SKM-1 (cell line): ENCODE data around the gene FHOD3.
A peak's percentile ranks its signal among the peaks of the same experiment; 100 is the strongest.
"Not testable (repeated sequence)": the region's sequence is repeated elsewhere in the genome, so short reads cannot be mapped to it uniquely, and the experiment has no call there.

ENCODE experiments used
- DNase-seq: peaks from one replicate; lab custom pipeline; 2025; ENCODE audit not compliant: unreplicated experiment; lab: John Stamatoyannopoulos, UW

The FHOD3 gene

DNA sequence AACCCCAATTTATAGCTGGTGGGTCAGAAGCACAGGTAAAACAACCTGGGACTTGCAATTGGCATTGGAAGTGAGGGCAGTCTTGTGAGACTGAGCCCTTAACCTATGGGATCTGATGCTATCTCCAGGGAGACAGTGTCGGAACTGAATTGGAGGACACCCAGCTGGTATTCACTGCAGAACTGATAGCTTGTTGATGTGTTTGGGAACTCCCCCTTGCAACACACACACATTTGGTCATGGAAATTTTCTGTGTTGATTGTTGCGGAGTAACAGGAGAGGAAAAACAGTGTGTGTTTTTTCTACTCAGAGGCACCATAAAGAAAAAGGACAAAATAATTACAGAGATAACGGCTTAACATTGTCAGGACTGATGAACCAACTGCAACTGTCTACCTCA is 515.2 kb downstream of the FHOD3 start:
- DNase-seq, result no peak

DNA sequence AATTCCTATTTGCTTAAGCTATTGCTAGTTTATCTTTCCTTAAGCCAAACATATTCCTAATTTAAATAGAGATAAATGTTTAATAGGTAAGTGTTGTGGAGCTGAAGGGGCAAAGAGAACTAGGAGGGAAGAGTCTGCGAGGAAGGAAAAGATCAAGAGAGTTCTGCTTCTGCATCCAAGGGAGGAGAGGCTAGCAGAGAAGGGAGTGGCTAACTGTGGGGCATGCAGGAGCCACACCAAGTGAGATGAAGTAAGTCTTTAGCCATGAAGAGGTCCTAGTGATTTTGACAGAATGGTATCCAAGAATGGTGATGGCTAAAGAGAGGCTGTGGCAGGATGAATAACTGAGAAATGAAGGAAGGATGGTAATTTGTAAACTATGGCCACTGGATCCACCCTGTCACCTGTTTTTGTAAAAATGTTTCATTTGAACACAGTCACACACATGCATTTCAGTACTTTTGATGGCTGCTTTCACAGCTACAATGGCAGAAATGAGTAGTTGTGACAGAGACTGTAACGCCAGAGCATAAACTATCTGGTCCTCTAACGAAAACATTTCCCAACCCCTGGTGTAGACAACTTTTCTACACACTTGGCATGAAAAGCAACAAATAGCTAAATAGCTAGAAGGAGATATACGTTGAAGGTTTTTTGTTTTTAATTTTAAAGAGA is 515.7 kb downstream of the FHOD3 start:
- DNase-seq, result no peak

- no peak for DNase-seq
These were observed 516.3 kb downstream of the FHOD3 start for GRCh38 chr18:36813824-36814223.

DNA sequence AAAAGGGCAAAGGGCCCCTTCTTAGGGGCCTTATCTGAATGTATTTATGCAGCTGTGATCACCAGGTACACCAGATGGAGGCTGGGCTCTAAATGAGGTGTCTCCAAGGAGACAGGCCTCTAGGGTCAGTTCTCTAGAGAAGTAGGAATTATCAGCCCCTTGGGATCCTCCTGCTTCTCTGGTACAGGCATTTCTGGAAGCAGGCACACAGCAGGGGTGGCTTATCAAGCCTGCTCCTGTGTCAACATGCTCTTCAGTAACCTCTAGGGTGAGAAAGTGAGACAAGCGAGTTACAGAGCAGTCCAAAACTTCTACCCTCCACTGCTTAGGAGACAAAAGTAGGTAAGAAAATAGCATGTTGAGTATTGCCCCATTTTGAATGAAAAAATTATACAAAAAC is 517.5 kb downstream of the FHOD3 start:
- DNase-seq, result no peak

DNA sequence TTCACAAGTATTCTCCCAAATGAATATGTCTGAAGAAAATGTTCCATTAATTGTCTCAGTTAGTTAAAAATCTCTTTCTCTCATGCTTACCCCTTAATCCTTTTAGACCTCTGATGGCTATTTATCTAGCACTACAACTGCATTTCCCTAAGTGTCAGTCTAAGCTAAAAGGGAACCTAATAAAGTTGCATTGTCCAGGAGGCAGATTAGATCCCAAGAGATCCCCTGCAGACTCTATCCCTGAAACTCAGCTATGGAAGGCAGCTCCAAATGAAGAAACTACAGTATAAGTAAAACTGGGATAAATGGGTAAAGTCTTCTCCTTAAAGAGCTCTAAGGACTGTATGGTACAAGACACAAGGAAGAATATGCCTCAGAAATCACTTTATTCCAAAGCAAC is 518.6 kb downstream of the FHOD3 start:
- not testable (repeated sequence) for DNase-seq

DNA sequence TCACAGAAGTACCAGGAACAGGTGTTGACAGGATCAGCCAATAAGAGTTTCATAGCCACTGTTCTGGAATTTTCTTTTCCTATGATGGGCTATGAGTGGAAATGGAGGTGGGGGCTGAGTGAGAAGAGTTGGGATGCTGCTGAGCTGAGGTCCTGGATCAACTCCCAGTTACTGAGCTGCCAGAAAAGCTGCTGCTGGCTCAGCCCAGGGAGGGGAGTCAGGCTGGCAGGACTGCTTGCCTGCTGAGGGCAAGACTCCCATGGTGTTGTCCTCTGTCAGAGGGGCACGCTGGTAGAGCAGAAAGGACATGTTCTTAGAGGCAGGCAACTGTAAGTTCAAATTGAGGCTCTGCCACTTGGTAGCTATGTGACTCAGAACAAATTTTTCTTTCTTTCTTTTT is 519.5 kb downstream of the FHOD3 start:
- DNase-seq, result no peak

DNA sequence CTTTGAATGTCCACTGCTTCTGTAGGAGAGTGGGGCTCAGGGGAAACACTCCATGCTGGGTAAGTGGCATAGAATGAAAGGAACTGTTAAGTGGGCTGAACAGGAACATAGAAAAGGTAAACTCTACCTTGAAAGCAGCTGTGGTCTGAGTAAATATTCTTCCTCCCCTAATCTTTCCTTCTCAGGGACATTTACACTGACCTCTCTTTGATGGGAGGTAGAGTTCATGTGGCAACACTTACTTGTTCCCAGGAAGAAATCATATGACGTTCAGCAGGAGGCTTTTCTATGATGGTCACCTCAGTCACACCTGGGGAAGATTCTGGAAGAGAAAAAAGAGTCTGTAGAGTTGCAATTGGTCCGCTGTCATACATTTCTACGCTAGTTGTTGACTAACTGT is 521.1 kb downstream of the FHOD3 start:
- DNase-seq, result no peak

- no peak for DNase-seq
These were observed 522.1 kb downstream of the FHOD3 start for GRCh38 chr18:36819621-36820020.

DNA sequence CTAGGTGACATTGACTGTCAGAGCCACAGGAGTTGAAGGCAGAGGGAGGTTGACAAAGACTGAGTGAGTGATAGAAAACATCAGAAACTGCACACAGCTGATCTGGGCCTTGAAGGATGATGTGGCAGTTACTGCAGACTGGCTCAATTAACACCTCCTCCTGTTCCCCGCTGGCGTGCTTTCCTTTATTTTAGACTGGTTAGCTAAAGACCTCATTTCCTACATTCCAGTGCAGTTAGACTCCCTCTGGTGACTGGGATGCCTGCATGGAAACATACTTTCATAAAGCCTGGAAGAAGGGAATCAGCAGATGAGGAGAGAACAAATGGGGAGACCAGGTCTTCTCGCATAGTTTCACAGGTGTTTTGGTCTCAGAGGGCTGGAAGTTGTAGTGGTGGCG is 524.2 kb downstream of the FHOD3 start:
- DNase-seq, result no peak

GRCh38 chr18:36825526-36825925 is 528.0 kb downstream of the FHOD3 start:
- DNase-seq, result no peak

GRCh38 chr18:36826556-36826955 is 529.0 kb downstream of the FHOD3 start:
- DNase-seq, result no peak

DNA sequence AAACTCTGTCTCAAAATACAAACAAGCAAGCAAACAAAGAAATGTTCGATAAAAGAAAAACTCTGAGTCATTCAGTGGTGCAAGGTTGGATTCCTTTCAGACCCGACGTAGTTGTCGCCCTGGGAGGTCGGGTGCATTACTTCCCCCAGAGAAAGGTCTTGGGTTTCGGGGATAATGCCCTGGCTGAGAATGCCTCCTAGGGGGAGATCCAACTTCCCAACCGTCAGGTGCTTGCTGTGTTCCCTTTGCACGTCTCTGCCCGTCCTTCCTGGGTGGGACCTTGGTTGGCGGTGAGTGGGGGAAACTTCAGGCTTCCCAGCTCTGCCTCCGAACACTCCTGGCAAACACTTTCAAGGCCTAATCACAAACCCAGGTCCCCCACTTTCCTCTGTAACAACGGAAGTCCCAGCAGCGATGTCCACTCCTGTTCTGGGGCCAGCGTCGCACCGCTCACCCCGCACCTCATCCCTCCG is 530.7 kb downstream of the FHOD3 start:
- no peak for DNase-seq

- DNase-seq, result peak; percentile 52
These were observed 531.3 kb downstream of the FHOD3 start, which contains the start of the genes KIAA1328 and TPGS2 for GRCh38 chr18:36828630-36829361. Gene KIAA1328 (plus strand): TSS chr18:36829127. CDS start chr18:36829139, 12 bp downstream. Gene TPGS2 (minus strand): TSS chr18:36829002. CDS start chr18:36828767, 235 bp downstream.
